Brain microvascular endothelial cell (primary cell): ENCODE measurements around the gene SUSD5.

Experiments
- DNase-seq: peaks from one replicate; pipeline ENCODE4 v3.0.0-alpha.2; 2020
- H3K27ac ChIP-seq: fragments of 250-450 bp; sonication (Bioruptor Pico); 2 replicates; pipeline ENCODE4 v1.5.1; 2020; ENCODE audit warnings: mild to moderate bottlenecking, moderate library complexity
- H3K27me3 ChIP-seq: fragments of 250-450 bp; sonication (Bioruptor Pico); replicated peaks from 2 replicates; pipeline ENCODE4 v1.5.1; 2020; ENCODE audit warnings: mild to moderate bottlenecking
- H3K36me3 ChIP-seq: fragments of 250-450 bp; sonication (Bioruptor Pico); replicated peaks from 2 replicates; pipeline ENCODE4 v1.5.1; 2020; ENCODE audit warnings: mild to moderate bottlenecking
- H3K4me3 ChIP-seq: 2 replicates; pipeline ENCODE4 v1.5.1; 2011; ENCODE audit warnings: low read depth, mild to moderate bottlenecking, control low read depth, low read length, moderate library complexity
- CTCF ChIP-seq: IDR thresholded peaks from 2 replicates; pipeline ENCODE4 v1.5.1; 2011; ENCODE audit warnings: low read depth, mild to moderate bottlenecking, moderate library complexity, low read length, control low read depth, inconsistent platforms; ENCODE audit errors: missing control alignments
- in situ Hi-C: cut with HindIII; loops from 2 replicates; pipeline ENCODE4 v1.10.0; 2017; ENCODE audit warnings: low sequenced_read_pairs, low pct_ligation_motif_present

SUSD5 gene

GRCh38 chr3:33100229-33100628 lies 118.4 kb downstream of the SUSD5 start:
- no peak for DNase-seq
- Histone ChIP-seq H3K27ac (no peak overlapping the region), H3K4me3 (no peak overlapping the region), H3K36me3 (no peaks in the 10 kb centered on the region), H3K27me3 (no peaks in the 10 kb centered on the region)
- in situ Hi-C loops = no loop called here
- no peak for TF ChIP-seq CTCF
